Measurements from ENCODE around the gene AP1S1.

AP1S1 gene

GRCh38 chr7:101202603-101202918 lies 48.3 kb downstream of the AP1S1 start:
- DNase-seq, result no peak

- DNase-seq, result peak; percentile 52
Observed at GRCh38 chr7:101203740-101204738, 49.8 kb downstream of the AP1S1 start.

- DNase-seq, result no peak
Observed at GRCh38 chr7:101205901-101206664, 51.8 kb downstream of the AP1S1 start.

- DNase-seq, result no peak
Observed at GRCh38 chr7:101206665-101207042, 52.4 kb downstream of the AP1S1 start.

- no peak for DNase-seq
Observed at GRCh38 chr7:101207459-101207858, 53.2 kb downstream of the AP1S1 start.

GRCh38 chr7:101208794-101209193 lies 54.5 kb downstream of the AP1S1 start:
- no peak for DNase-seq

GRCh38 chr7:101210143-101210542 lies 55.9 kb downstream of the AP1S1 start:
- no peak for DNase-seq
